HepG2 (cell line): ENCODE results near the gene SHANK3. TPM values are rescaled to one million over a fixed set of nuclear protein-coding genes. Genes with fewer than 3 reads are reported as not detected.
A peak's percentile ranks its signal among the peaks of the same experiment; 100 is the strongest.

Source experiments
- ATAC-seq: fragments of 200-7000 bp; cut with Tn5 transposase; 3 replicates; pipeline ENCODE4 v1.9.1; 2020; ENCODE audit warnings: mild to moderate bottlenecking, moderate library complexity
- BruUV-seq: library from RNA; stranded (reverse); fragments of 400-500 nt; replicated peaks from 2 replicates; lab custom pipeline; 2021; lab: Mats Ljungman, UMichigan
- CTCF ChIA-PET: fragments of 300-600 bp; formaldehyde crosslinking; extraction: SDS; loops from one replicate; lab custom pipeline; 2021; ENCODE audit warnings: low total read pairs, inconsistent platforms, low intra/inter-chr PET ratio; lab: Yijun Ruan, JAX
- POLR2A ChIA-PET: fragments of 350-600 bp; sonication (Branson Sonifier 250); formaldehyde crosslinking; loops from one replicate; lab custom pipeline; 2020; ENCODE audit warnings: antibody characterized with exemption, inconsistent platforms; lab: Yijun Ruan, JAX
- DNase-seq: peaks from one replicate; pipeline ENCODE4 v3.0.0-alpha.2; 2015; ENCODE audit warnings: low spot score
- FAIRE-seq: peaks from 3 replicates; lab custom pipeline; 2011; peaks lifted over from hg19 to GRCh38; lab: Jason Lieb, UNC
- H2AFZ ChIP-seq: one replicate; pipeline ENCODE4 v1.6.1; 2011; ENCODE audit warnings: low read length, inconsistent platforms
- H3K27ac ChIP-seq: fragments of 300-600 bp; 3 replicates; pipeline ENCODE4 v1.8.0; 2011; ENCODE audit warnings: mixed run types, mild to moderate bottlenecking, mixed read lengths, low read length, inconsistent platforms; ENCODE audit not compliant: insufficient read depth; ENCODE audit errors: extremely low read length
- H3K27me3 ChIP-seq, 2 experiments: fragments of 200-600 bp in 1 of 2; 2 replicates in 1 of 2; 3 replicates in 1 of 2; pipeline versions ENCODE4 v1.6.0 to v1.8.0; 2011; ENCODE audit warnings: low read length in 2 of 2, mild to moderate bottlenecking in 2 of 2, moderate library complexity in 2 of 2, inconsistent platforms in 1 of 2; ENCODE audit not compliant: insufficient read depth in 2 of 2, control insufficient read depth in 1 of 2
- H3K36me3 ChIP-seq, 2 experiments: fragments of 200-600 bp in 1 of 2; replicated peaks in 1 of 2; 2 replicates in 1 of 2; 3 replicates in 1 of 2; pipeline versions ENCODE4 v1.5.1 to v1.8.0; 2011; ENCODE audit warnings: low read length in 2 of 2, inconsistent platforms in 1 of 2; ENCODE audit not compliant: insufficient read depth in 2 of 2, control insufficient read depth in 1 of 2
- H3K4me1 ChIP-seq: 2 replicates; pipeline ENCODE4 v1.5.1; 2012; ENCODE audit warnings: low read length, inconsistent platforms; ENCODE audit not compliant: insufficient read depth
- H3K4me2 ChIP-seq: 2 replicates; pipeline ENCODE4 v1.6.0; 2011; ENCODE audit warnings: low read depth, low read length, inconsistent platforms
- H3K4me3 ChIP-seq, 3 experiments: fragments of 200-600 bp in 1 of 3; sonication (generic), shearing (Covaris generic) in 1 of 3; replicated peaks in 1 of 3; 2 replicates each; pipeline ENCODE4 v1.5.1; 2011 to 2016; ENCODE audit warnings: low read length in 3 of 3, inconsistent platforms in 2 of 3, low read depth in 2 of 3, mild to moderate bottlenecking in 2 of 3, control low read depth in 1 of 3, mixed read lengths in 1 of 3; ENCODE audit not compliant: insufficient read depth in 1 of 3
- H3K79me2 ChIP-seq: one replicate; pipeline ENCODE4 v1.6.1; 2011; ENCODE audit warnings: low read length, inconsistent platforms; ENCODE audit not compliant: insufficient read depth
- H3K9ac ChIP-seq: 2 replicates; pipeline ENCODE4 v1.6.0; 2011; ENCODE audit warnings: mild to moderate bottlenecking, low read depth, low read length, inconsistent platforms; ENCODE audit not compliant: insufficient read depth
- H3K9me3 ChIP-seq: 2 replicates; pipeline ENCODE4 v1.5.1; 2012; ENCODE audit warnings: mild to moderate bottlenecking, low read length
- H4K20me1 ChIP-seq: 2 replicates; pipeline ENCODE4 v1.6.0; 2011; ENCODE audit warnings: inconsistent platforms, mild to moderate bottlenecking, low read length, moderate library complexity; ENCODE audit not compliant: insufficient read depth
- ARNT ChIP-seq: fragments of 450-650 bp; IDR thresholded peaks from 2 replicates; pipeline ENCODE4 v1.6.1; 2017
- CCAR2 ChIP-seq: fragments of 200-400 bp; formaldehyde crosslinking; optimal IDR thresholded peaks from 2 replicates; pipeline ENCODE3; 2018; ENCODE audit warnings: low read depth, mild to moderate bottlenecking, low read length, moderate library complexity
- ZNF430 ChIP-seq: sonication (generic); formaldehyde crosslinking; IDR thresholded peaks from 2 replicates; pipeline ENCODE4 v1.9.0; 2021; ENCODE audit warnings: mild to moderate bottlenecking, missing genetic modification reagents
- WGBS: methylation state at CpG from one replicate; pipeline ENCODE4 v1.1.6; 2017; ENCODE audit warnings: low lambda C conversion rate; 5-methylcytosine and 5-hydroxymethylcytosine counted together
- in situ Hi-C: cut with HindIII; loops from 2 replicates; pipeline ENCODE4 v1.10.0; 2017; ENCODE audit warnings: low pct_unique_long_range_greater_than_20kb; ENCODE audit not compliant: extremely low pct_ligation_motif_present
- intact Hi-C: fragments of 100-400 bp; cut with micrococcal nuclease; formaldehyde crosslinking; loops from one replicate; pipeline ENCODE4 v1.10.0; 2022; ENCODE audit not compliant: unreplicated experiment
- polyA plus RNA-seq, 8 experiments: library from polyadenylated mRNA; depleted of rRNA in 3 of 8; stranded (reverse) in 7 of 8; unstranded in 1 of 8; fragments of >200 nt; fragmentation: Illumina TruSeq in 4 of 8; extraction: Trizol in 4 of 8; gene quantifications; 2 replicates each; pipeline versions ENCODE4 v1.2.1 to v1.2.3, GENCODE V29; 2011 to 2016; ENCODE audit warnings: low read depth in 4 of 8, missing spikeins in 1 of 8, mixed read lengths in 1 of 8; ENCODE audit not compliant: insufficient read depth in 1 of 8
- total RNA-seq, 5 experiments: library from RNA; depleted of rRNA; stranded (reverse); fragments of >200 nt; fragmentation: Illumina TruSeq; extraction: Trizol; gene quantifications; 2 replicates each; pipeline ENCODE4 v1.2.3, GENCODE V29; 2016; ENCODE audit warnings: low read depth in 1 of 5
- TF ChIP-seq, protein P1 (sequence below), 2 experiments: fragments of 450-650 bp in 1 of 2; sonication (generic) in 1 of 2; formaldehyde crosslinking in 1 of 2; IDR thresholded peaks; 2 replicates each; pipeline versions ENCODE4 v1.6.1 to v1.8.0; 2016 to 2022; ENCODE audit warnings: antibody characterized with exemption in 1 of 2, mild to moderate bottlenecking in 1 of 2, missing genetic modification reagents in 1 of 2
- TF ChIP-seq, protein P2 (sequence below): sonication (generic); formaldehyde crosslinking; conservative IDR thresholded peaks from 2 replicates; pipeline ENCODE4 v1.8.0; 2022; ENCODE audit warnings: mild to moderate bottlenecking, moderate library complexity, missing genetic modification reagents
- TF ChIP-seq, protein P3 (sequence below): IDR thresholded peaks from 2 replicates; pipeline ENCODE4 v1.6.1; 2016; ENCODE audit warnings: low read depth, borderline replicate concordance
- TF ChIP-seq, protein P4 (sequence below): sonication (generic); formaldehyde crosslinking; conservative IDR thresholded peaks from 2 replicates; pipeline ENCODE4 v1.8.0; 2022; ENCODE audit warnings: low read depth, missing genetic modification reagents

Gene SHANK3
- total and polyA plus RNA-seq, 2 of the 13 experiments (the other 11 are each of a cell fraction or from before 2014, with no cell fraction given): 2.9 to 4.6 TPM

DNA sequence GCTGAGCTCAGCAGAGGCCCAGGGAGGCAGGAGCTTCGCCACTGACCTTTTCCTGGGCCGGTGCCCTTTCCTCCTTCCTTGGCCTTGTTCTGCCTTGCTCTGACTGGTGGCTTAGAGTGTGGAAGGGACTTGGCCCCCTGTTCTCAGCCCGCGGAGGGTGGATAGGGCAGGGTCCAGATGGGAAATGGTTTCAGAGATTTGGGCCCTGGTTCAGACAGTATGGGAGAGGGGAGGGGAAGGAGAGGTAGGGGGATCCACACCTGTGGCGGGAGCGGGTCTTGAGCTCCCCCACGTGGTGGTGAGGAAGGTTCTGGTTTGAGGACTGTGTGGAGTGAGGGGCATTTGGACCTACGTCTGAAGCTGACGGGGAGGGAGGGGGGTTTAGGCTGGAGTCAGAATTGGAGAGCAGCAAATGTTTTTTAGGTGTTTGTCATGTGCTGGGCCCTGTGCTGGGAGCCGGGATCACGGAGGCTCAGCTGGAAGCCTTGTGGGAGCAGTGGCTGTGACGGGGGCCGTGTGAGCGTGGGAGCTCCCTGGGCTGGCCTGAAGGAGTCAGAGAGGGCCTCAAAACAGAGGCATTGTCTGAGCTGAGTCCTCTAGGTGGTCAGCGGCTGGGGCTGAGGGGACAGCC is 27.2 kb downstream of the SHANK3 start:
- ChIA-PET CTCF (interaction anchor here (0.9 to 1.5 kb wide), 3 partner anchors 72 to 124 kb away, joined by 4 to 7 read pairs (median 5); partner anchors contain the start of gene ARSA), POLR2A (interaction anchor here (0.6 to 4.5 kb wide), 23 partner anchors 9 to 325 kb away, joined by 3 to 51 read pairs (median 6); partner anchors contain the start of genes ARSA, CHKB, LMF2 and NCAPH2)
- no peaks in the 10 kb centered on the region for H3K27me3 ChIP-seq
- peak; percentile 69 for ATAC-seq
- H3K9me3 ChIP-seq: no peaks in the 10 kb centered on the region
- peaks cover 39% of the 10 kb centered on the region for H3K79me2 ChIP-seq
- DNase-seq: peak; percentile 60
- H3K4me3 ChIP-seq: peak overlapping the region; percentile 36 to 89 (median 49); a peak in 5 of 6 replicates
- H2AFZ ChIP-seq: no peak overlapping the region
- peak overlapping the region; percentile 84 for H3K9ac ChIP-seq
- WGBS: 8% methylated on average over 10 of the region's 15 CpGs
- in situ Hi-C loops: loop anchor here (5.0 kb wide), 2 partner anchors 73 to 118 kb away; partner anchors contain the start of genes ARSA and CHKB
- peak overlapping the region; percentile 93 for H3K4me2 ChIP-seq
- H3K36me3 ChIP-seq: peaks cover 8 to 23% of the 10 kb centered on the region in 2 experiments
- peaks cover 48% of the 10 kb centered on the region for H3K4me1 ChIP-seq
- TSS peak; percentile 57 for BruUV-seq
- intact Hi-C loops: loop anchor here (2.0 kb wide), 1 partner anchor 79 kb away; no protein-coding TSS in a partner anchor
- FAIRE-seq: peak; percentile 81
- no peaks in the 10 kb centered on the region for H4K20me1 ChIP-seq
- H3K27ac ChIP-seq: peak overlapping the region; percentile 94
- no peak for TF ChIP-seq ARNT
- TF ChIP-seq ZNF430 (CRISPR knock-in tag): no peak
- TF ChIP-seq, protein P1, sequence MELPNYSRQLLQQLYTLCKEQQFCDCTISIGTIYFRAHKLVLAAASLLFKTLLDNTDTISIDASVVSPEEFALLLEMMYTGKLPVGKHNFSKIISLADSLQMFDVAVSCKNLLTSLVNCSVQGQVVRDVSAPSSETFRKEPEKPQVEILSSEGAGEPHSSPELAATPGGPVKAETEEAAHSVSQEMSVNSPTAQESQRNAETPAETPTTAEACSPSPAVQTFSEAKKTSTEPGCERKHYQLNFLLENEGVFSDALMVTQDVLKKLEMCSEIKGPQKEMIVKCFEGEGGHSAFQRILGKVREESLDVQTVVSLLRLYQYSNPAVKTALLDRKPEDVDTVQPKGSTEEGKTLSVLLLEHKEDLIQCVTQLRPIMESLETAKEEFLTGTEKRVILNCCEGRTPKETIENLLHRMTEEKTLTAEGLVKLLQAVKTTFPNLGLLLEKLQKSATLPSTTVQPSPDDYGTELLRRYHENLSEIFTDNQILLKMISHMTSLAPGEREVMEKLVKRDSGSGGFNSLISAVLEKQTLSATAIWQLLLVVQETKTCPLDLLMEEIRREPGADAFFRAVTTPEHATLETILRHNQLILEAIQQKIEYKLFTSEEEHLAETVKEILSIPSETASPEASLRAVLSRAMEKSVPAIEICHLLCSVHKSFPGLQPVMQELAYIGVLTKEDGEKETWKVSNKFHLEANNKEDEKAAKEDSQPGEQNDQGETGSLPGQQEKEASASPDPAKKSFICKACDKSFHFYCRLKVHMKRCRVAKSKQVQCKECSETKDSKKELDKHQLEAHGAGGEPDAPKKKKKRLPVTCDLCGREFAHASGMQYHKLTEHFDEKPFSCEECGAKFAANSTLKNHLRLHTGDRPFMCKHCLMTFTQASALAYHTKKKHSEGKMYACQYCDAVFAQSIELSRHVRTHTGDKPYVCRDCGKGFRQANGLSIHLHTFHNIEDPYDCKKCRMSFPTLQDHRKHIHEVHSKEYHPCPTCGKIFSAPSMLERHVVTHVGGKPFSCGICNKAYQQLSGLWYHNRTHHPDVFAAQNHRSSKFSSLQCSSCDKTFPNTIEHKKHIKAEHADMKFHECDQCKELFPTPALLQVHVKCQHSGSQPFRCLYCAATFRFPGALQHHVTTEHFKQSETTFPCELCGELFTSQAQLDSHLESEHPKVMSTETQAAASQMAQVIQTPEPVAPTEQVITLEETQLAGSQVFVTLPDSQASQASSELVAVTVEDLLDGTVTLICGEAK (IDR thresholded peaks at IDR 0.05): no peak
- TF ChIP-seq, protein P1 (CRISPR knock-in tag; IDR thresholded peaks at IDR 0.05): no peak
- TF ChIP-seq CCAR2: no peak
- TF ChIP-seq, protein P2, sequence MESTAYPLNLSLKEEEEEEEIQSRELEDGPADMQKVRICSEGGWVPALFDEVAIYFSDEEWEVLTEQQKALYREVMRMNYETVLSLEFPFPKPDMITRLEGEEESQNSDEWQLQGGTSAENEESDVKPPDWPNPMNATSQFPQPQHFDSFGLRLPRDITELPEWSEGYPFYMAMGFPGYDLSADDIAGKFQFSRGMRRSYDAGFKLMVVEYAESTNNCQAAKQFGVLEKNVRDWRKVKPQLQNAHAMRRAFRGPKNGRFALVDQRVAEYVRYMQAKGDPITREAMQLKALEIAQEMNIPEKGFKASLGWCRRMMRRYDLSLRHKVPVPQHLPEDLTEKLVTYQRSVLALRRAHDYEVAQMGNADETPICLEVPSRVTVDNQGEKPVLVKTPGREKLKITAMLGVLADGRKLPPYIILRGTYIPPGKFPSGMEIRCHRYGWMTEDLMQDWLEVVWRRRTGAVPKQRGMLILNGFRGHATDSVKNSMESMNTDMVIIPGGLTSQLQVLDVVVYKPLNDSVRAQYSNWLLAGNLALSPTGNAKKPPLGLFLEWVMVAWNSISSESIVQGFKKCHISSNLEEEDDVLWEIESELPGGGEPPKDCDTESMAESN (CRISPR knock-in tag): no peak
- TF ChIP-seq, protein P3, sequence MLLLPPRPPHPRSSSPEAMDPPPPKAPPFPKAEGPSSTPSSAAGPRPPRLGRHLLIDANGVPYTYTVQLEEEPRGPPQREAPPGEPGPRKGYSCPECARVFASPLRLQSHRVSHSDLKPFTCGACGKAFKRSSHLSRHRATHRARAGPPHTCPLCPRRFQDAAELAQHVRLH: no peak; the same call in 1 of the 2 replicates
- TF ChIP-seq, protein P4, sequence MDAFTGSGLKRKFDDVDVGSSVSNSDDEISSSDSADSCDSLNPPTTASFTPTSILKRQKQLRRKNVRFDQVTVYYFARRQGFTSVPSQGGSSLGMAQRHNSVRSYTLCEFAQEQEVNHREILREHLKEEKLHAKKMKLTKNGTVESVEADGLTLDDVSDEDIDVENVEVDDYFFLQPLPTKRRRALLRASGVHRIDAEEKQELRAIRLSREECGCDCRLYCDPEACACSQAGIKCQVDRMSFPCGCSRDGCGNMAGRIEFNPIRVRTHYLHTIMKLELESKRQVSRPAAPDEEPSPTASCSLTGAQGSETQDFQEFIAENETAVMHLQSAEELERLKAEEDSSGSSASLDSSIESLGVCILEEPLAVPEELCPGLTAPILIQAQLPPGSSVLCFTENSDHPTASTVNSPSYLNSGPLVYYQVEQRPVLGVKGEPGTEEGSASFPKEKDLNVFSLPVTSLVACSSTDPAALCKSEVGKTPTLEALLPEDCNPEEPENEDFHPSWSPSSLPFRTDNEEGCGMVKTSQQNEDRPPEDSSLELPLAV (CRISPR knock-in tag): no peak
